ENCODE results near the gene ROM1. TPM values are rescaled to one million over a fixed set of nuclear protein-coding genes. Genes with fewer than 3 reads are reported as not detected.
A peak's percentile ranks its signal among the peaks of the same experiment; 100 is the strongest.

Gene ROM1
- total RNA-seq, 2 donors from 2014 or later: 0.71 to 1.3 TPM

- Mint-ChIP-seq H3K36me3 (ENCODE audit: low read depth) (peaks cover 81% of the 10 kb centered on the region), H3K27me3 (ENCODE audit: insufficient read depth) (no peaks in the 10 kb centered on the region), H3K4me1 (no peaks in the 10 kb centered on the region), H3K9me3 (no peaks in the 10 kb centered on the region), H3K4me3 (no peak overlapping the region), H3K27ac (peak overlapping the region; percentile 57)
- no peak for DNase-seq
- 93 to 95% methylated on average over 2 to 3 of the region's 3 CpGs for WGBS, 2 experiments (ENCODE audit: insufficient coverage in 1 of 2, insufficient read length in 1 of 2)
- Histone ChIP-seq H3K36me3 (ENCODE audit: control insufficient read depth, insufficient read depth, low read length) (peaks cover 84% of the 10 kb centered on the region), H3K4me3 (ENCODE audit: low read length) (no peak overlapping the region), H3K4me1 (ENCODE audit: control insufficient read depth, insufficient read depth, low read length) (no peaks in the 10 kb centered on the region), H3K9ac (ENCODE audit: extremely low read depth, low read length, poor library complexity, severe bottlenecking) (no peak overlapping the region), H3K27ac (ENCODE audit: low read depth, low read length) (no peak overlapping the region), H3K27me3 (ENCODE audit: control insufficient read depth, insufficient read depth, low read length, poor library complexity, severe bottlenecking) (no peaks in the 10 kb centered on the region), H3K9me3 (ENCODE audit: control insufficient read depth, low read length) (no peaks in the 10 kb centered on the region)
- no peak for TF ChIP-seq CTCF (conservative IDR thresholded peaks at IDR 0.05)
Observed at GRCh38 chr11:62627713-62628112, 14.7 kb downstream of the ROM1 start.

- no peaks in the 10 kb centered on the region for H3K27me3 Mint-ChIP-seq (ENCODE audit: insufficient read depth)
- H3K4me1 Mint-ChIP-seq: no peaks in the 10 kb centered on the region
- Histone ChIP-seq H3K9ac (ENCODE audit: extremely low read depth, low read length, poor library complexity, severe bottlenecking) (no peak overlapping the region), H3K9me3 (ENCODE audit: control insufficient read depth, low read length) (no peaks in the 10 kb centered on the region), H3K27ac (ENCODE audit: low read depth, low read length) (no peak overlapping the region), H3K36me3 (ENCODE audit: control insufficient read depth, insufficient read depth, low read length) (peaks cover 94% of the 10 kb centered on the region), H3K4me3 (ENCODE audit: low read length) (no peak overlapping the region), H3K4me1 (ENCODE audit: control insufficient read depth, insufficient read depth, low read length) (no peaks in the 10 kb centered on the region), H3K27me3 (ENCODE audit: control insufficient read depth, insufficient read depth, low read length, poor library complexity, severe bottlenecking) (no peaks in the 10 kb centered on the region)
- DNase-seq: no peak
- TF ChIP-seq CTCF (conservative IDR thresholded peaks at IDR 0.05): no peak
- peaks cover 82% of the 10 kb centered on the region for H3K36me3 Mint-ChIP-seq (ENCODE audit: low read depth)
- H3K27ac Mint-ChIP-seq: peak overlapping the region; percentile 26
- 95 to 98% methylated on average over 5 to 6 of the region's 6 CpGs for WGBS, 2 experiments (ENCODE audit: insufficient coverage in 1 of 2, insufficient read length in 1 of 2)
- no peak overlapping the region for H3K4me3 Mint-ChIP-seq
- H3K9me3 Mint-ChIP-seq: no peaks in the 10 kb centered on the region
Observed at GRCh38 chr11:62632492-62632891, 19.4 kb downstream of the ROM1 start.

GRCh38 chr11:62644220-62644619 is 31.2 kb downstream of the ROM1 start:
- DNase-seq: no peak
- Histone ChIP-seq H3K9ac (ENCODE audit: extremely low read depth, low read length, poor library complexity, severe bottlenecking) (no peak overlapping the region), H3K36me3 (ENCODE audit: control insufficient read depth, insufficient read depth, low read length) (peaks cover 52% of the 10 kb centered on the region), H3K9me3 (ENCODE audit: control insufficient read depth, low read length) (no peaks in the 10 kb centered on the region), H3K4me3 (ENCODE audit: low read length) (no peak overlapping the region), H3K27me3 (ENCODE audit: control insufficient read depth, insufficient read depth, low read length, poor library complexity, severe bottlenecking) (no peaks in the 10 kb centered on the region), H3K27ac (ENCODE audit: low read depth, low read length) (no peak overlapping the region), H3K4me1 (ENCODE audit: control insufficient read depth, insufficient read depth, low read length) (no peaks in the 10 kb centered on the region)
- Mint-ChIP-seq H3K9me3 (no peaks in the 10 kb centered on the region), H3K27ac (no peak overlapping the region), H3K36me3 (ENCODE audit: low read depth) (peaks cover 42% of the 10 kb centered on the region), H3K27me3 (ENCODE audit: insufficient read depth) (no peaks in the 10 kb centered on the region), H3K4me3 (peak overlapping the region; percentile 96), H3K4me1 (peaks cover 4% of the 10 kb centered on the region)
- 90 to 96% methylated on average over 8 of the region's 8 CpGs for WGBS, 2 experiments (ENCODE audit: insufficient coverage in 1 of 2, insufficient read length in 1 of 2)
- no peak for TF ChIP-seq CTCF (conservative IDR thresholded peaks at IDR 0.05)
